ENCODE data around the gene CADPS. TPM values are rescaled to one million over a fixed set of nuclear protein-coding genes. Genes with fewer than 3 reads are reported as not detected.

CADPS gene
- polyA plus RNA-seq, 1 of the 3 experiments (the other 2 are of a cell fraction) = 5.8 TPM

DNA sequence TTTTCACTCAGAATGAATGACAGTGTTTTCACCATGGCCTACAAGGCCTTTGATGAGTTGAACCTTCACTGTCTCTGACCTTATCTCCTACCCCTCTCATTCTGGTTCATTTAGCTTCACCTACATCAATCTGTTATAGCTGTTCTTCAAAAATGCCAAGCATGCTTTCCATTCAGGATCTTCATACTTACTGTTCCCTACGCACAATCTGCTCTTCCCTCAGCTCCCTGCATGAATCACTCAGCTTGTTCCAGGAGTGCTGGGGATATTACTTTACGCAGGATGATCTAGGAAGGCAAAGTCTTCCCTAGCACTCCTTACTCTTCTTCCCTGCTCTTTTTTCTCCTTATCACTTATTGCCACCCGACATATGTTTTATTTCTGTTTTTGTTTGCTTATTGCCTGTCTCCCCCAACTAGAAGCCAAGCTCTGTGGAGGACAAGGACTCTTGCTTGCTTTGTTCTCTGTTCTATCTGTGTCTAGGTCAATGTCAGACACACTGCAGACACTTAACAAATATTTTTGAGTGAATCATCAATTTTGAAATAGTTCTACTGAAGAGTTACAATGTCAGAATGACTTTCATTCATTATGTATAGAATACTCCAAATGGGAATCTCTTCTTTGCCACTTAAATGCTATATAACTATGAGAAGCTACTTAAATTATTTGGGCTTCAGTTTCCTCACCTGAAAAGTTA is 263.5 kb downstream of the CADPS start:
- POLR2A ChIA-PET = no interaction called here
- no peaks in the 10 kb centered on the region for H3K79me2 ChIP-seq (ENCODE audit: insufficient read depth)
- DNase-seq = no peak
- no peaks in the 10 kb centered on the region for H3K9me2 ChIP-seq
- H3K9me3 ChIP-seq = no peaks in the 10 kb centered on the region
- H2AFZ ChIP-seq (ENCODE audit: low read depth) = 0 out of 2 replicates have a peak overlapping the region, but pooled peaks have one; percentile 7
- WGBS (ENCODE audit: low lambda C conversion rate) = 26% methylated on average over 3 of the region's 3 CpGs
- no peaks in the 10 kb centered on the region for H3K27me3 ChIP-seq (ENCODE audit: insufficient read depth)
- CTCF ChIA-PET = interaction anchor here (0.6 to 1.2 kb wide), 3 partner anchors 11 to 701 kb away, joined by 3 to 9 read pairs (median 4); no protein-coding TSS in a partner anchor
- TF ChIP-seq FOSL2 (IDR thresholded peaks at IDR 0.05; ENCODE audit: borderline replicate concordance, low read depth) = peak; percentile 41; the same call in 1 of the 2 replicates
- no peak for TF ChIP-seq EP300 (IDR thresholded peaks at IDR 0.05; ENCODE audit: borderline replicate concordance in 1 of 2, low read depth in 1 of 2, low read length in 1 of 2)
- peak; percentile 40; the same call in 1 of the 2 replicates for TF ChIP-seq JUND (IDR thresholded peaks at IDR 0.05)
- TF ChIP-seq, protein P1, sequence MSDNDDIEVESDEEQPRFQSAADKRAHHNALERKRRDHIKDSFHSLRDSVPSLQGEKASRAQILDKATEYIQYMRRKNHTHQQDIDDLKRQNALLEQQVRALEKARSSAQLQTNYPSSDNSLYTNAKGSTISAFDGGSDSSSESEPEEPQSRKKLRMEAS (IDR thresholded peaks at IDR 0.05; ENCODE audit: low read depth) = peak; percentile 62; the same call in 1 of the 2 replicates
- TF ChIP-seq SIN3A (IDR thresholded peaks at IDR 0.05; ENCODE audit: borderline replicate concordance, low read depth, low read length) = no peak
- TF ChIP-seq, protein P2, sequence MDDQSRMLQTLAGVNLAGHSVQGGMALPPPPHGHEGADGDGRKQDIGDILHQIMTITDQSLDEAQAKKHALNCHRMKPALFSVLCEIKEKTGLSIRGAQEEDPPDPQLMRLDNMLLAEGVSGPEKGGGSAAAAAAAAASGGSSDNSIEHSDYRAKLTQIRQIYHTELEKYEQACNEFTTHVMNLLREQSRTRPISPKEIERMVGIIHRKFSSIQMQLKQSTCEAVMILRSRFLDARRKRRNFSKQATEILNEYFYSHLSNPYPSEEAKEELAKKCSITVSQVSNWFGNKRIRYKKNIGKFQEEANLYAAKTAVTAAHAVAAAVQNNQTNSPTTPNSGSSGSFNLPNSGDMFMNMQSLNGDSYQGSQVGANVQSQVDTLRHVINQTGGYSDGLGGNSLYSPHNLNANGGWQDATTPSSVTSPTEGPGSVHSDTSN (IDR thresholded peaks at IDR 0.05) = peak; percentile 63
- no peak overlapping the region for H3K9ac ChIP-seq
- peaks cover 0 to 5% of the 10 kb centered on the region in 2 experiments; a peak in 2 of 4 replicates for H3K4me1 ChIP-seq (ENCODE audit: control insufficient read depth in 1 of 2, insufficient read depth in 2 of 2, low read depth in 1 of 2, low read length in 1 of 2)
- peak overlapping the region; percentile 45 for H3K4me2 ChIP-seq
- H4K20me1 ChIP-seq (ENCODE audit: insufficient read depth) = no peaks in the 10 kb centered on the region
- H3F3A ChIP-seq (replicated peaks; ENCODE audit: insufficient read depth) = peaks cover 17% of the 10 kb centered on the region
- no peak overlapping the region for H3K4me3 ChIP-seq (ENCODE audit: low read depth in 2 of 2, low read length in 1 of 2)
- H3K27ac ChIP-seq (ENCODE audit: low read depth in 2 of 2, low read length in 1 of 2) = peak overlapping the region; percentile 45 to 70; a peak in 3 of 4 replicates
- H3K36me3 ChIP-seq (replicated peaks in 1 of 2; ENCODE audit: control insufficient read depth in 1 of 2, insufficient read depth in 2 of 2, low read length in 1 of 2) = no peaks in the 10 kb centered on the region

DNA sequence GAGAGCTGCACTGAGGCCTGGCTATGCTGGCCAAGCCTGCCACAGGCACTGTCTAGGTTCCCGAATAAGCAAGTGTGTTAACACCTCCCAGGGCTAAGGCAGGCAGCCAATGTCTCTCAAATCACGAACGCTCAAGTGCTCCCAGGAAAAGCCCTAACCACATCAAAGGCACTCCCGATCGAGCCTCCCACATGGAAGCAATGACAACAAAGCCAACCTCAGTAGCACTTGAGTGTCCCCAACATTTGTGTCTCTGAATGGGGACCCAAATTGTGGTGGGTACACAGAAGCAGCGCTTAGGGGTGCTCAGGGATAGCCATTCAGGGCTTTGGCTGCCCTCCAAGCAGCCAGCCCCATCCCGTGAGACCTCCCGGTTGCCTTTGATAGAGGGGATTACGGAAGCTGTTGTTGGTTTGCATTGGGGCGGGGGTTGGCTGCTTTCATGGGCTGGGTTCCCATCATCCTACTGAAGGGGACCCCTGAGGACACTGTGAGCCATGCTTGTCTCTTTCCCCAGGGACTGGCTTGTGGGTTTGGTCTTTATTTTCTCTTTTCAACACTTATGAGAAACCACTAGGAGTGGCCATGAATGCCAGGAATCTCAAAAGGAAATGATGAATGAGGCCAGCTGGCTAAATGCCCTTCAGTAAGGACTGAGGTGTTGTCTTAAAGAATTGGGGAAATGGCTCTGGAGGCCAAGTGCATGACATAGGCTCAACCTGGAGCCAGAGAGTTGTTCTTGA is 267.8 kb downstream of the CADPS start:
- Histone ChIP-seq H4K20me1 (ENCODE audit: insufficient read depth) (no peaks in the 10 kb centered on the region), H3K9me3 (no peaks in the 10 kb centered on the region), H2AFZ (ENCODE audit: low read depth) (no peak overlapping the region), H3K27ac (ENCODE audit: low read depth in 2 of 2, low read length in 1 of 2) (peak overlapping the region in 1 of 2 experiments; percentile 41; a peak in 1 of 4 replicates), H3F3A (replicated peaks; ENCODE audit: insufficient read depth) (peaks cover 33% of the 10 kb centered on the region), H3K4me1 (ENCODE audit: control insufficient read depth in 1 of 2, insufficient read depth in 2 of 2, low read depth in 1 of 2, low read length in 1 of 2) (peaks cover 0 to 14% of the 10 kb centered on the region in 2 experiments; a peak in 3 of 4 replicates), H3K27me3 (ENCODE audit: insufficient read depth) (no peaks in the 10 kb centered on the region), H3K9ac (no peak overlapping the region; the same call in 1 of the 2 replicates), H3K4me3 (ENCODE audit: low read depth in 2 of 2, low read length in 1 of 2) (no peak overlapping the region), H3K79me2 (ENCODE audit: insufficient read depth) (no peaks in the 10 kb centered on the region), H3K9me2 (no peaks in the 10 kb centered on the region), H3K36me3 (replicated peaks in 1 of 2; ENCODE audit: control insufficient read depth in 1 of 2, insufficient read depth in 2 of 2, low read length in 1 of 2) (no peaks in the 10 kb centered on the region), H3K4me2 (0 out of 2 replicates have a peak overlapping the region, but pooled peaks have one; percentile 30)
- POLR2A ChIA-PET = interaction anchor here (0.8 kb wide), 1 partner anchor 24 kb away, joined by 3 read pairs; no protein-coding TSS in a partner anchor
- TF ChIP-seq NFIC (IDR thresholded peaks at IDR 0.05; ENCODE audit: borderline replicate concordance) (peak; percentile 68; the same call in 1 of the 2 replicates), CHD2 (IDR thresholded peaks at IDR 0.05; ENCODE audit: low read length, partially characterized antibody) (no peak), TCF12 (IDR thresholded peaks at IDR 0.05) (peak; percentile 51; the same call in 1 of the 2 replicates)
- TF ChIP-seq, protein P2 (IDR thresholded peaks at IDR 0.05) = peak; percentile 70
- TF ChIP-seq, protein P1 (IDR thresholded peaks at IDR 0.05; ENCODE audit: low read depth) = no peak
- no peak for DNase-seq
- WGBS (ENCODE audit: low lambda C conversion rate) = 79% methylated on average over 8 of the region's 10 CpGs
- CTCF ChIA-PET = interaction anchor here (1.1 kb wide), 1 partner anchor 15 kb away, joined by 5 read pairs; no protein-coding TSS in a partner anchor

Measured in SK-N-SH (cell line).